ENCODE results near the gene MAST2. TPM values are rescaled to one million over a fixed set of nuclear protein-coding genes. Genes with fewer than 3 reads are reported as not detected.

MAST2 gene
- total RNA-seq, 6 experiments from 2014 or later = 27.8 to 40.7 (median 29.7) TPM

DNA sequence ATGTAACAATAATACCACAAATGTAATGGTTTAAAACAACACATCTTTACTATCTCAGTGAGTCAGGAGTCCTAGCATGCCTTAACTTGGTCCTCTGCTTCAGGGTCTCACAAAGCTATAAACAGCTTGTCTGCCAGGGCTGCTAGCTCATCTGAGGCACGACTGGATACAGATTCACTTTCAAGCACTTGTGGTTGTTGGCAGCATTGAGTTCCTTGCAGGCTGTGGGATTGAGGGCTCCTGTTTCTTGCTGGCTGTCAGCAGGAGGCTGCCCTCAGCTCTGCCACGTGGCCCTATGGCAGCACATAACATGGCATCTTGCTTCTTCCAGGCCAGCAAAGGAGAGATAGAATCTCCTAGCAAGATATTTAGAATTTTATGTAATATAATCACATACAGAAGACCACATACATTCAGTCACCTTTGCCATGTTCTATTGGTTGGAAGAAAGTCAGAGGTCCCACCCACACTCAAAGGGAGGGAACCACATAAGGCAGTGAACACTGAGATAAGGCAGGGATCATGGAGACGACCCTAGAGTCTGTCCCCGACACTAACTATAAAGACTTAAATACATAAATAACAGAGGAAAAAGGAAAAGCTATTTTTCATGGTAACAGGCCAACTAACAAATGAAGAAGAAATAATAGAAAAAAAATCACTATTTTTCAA is 34.0 kb upstream of the MAST2 start:
- Mint-ChIP-seq H3K4me1 (ENCODE audit: low read depth) (peaks cover 26% of the 10 kb centered on the region), H3K9me3 (no peaks in the 10 kb centered on the region), H3K36me3 (ENCODE audit: low read depth) (no peaks in the 10 kb centered on the region), H3K27ac (peak overlapping the region; percentile 82), H3K4me3 (peak overlapping the region; percentile 13; the same call in 1 of the 2 replicates), H3K27me3 (ENCODE audit: insufficient read depth) (peaks cover 2% of the 10 kb centered on the region; the same call in 1 of the 2 replicates)
- DNase-seq = peak; percentile 84
- TF ChIP-seq, protein P1, sequence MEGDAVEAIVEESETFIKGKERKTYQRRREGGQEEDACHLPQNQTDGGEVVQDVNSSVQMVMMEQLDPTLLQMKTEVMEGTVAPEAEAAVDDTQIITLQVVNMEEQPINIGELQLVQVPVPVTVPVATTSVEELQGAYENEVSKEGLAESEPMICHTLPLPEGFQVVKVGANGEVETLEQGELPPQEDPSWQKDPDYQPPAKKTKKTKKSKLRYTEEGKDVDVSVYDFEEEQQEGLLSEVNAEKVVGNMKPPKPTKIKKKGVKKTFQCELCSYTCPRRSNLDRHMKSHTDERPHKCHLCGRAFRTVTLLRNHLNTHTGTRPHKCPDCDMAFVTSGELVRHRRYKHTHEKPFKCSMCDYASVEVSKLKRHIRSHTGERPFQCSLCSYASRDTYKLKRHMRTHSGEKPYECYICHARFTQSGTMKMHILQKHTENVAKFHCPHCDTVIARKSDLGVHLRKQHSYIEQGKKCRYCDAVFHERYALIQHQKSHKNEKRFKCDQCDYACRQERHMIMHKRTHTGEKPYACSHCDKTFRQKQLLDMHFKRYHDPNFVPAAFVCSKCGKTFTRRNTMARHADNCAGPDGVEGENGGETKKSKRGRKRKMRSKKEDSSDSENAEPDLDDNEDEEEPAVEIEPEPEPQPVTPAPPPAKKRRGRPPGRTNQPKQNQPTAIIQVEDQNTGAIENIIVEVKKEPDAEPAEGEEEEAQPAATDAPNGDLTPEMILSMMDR (IDR thresholded peaks at IDR 0.05) = no peak

GRCh38 chr1:45772971-45773370 is 30.4 kb upstream of the MAST2 start:
- Mint-ChIP-seq H3K4me3 (no peak overlapping the region), H3K9me3 (no peaks in the 10 kb centered on the region), H3K36me3 (ENCODE audit: low read depth) (no peaks in the 10 kb centered on the region), H3K4me1 (ENCODE audit: low read depth) (peaks cover 17% of the 10 kb centered on the region), H3K27me3 (ENCODE audit: insufficient read depth) (peaks cover 3% of the 10 kb centered on the region), H3K27ac (no peak overlapping the region)
- no peak for DNase-seq
- TF ChIP-seq, protein P1 (IDR thresholded peaks at IDR 0.05) = no peak

GRCh38 chr1:45775794-45776193 is 27.6 kb upstream of the MAST2 start:
- Mint-ChIP-seq H3K36me3 (ENCODE audit: low read depth) (no peaks in the 10 kb centered on the region), H3K4me3 (no peak overlapping the region), H3K4me1 (ENCODE audit: low read depth) (no peaks in the 10 kb centered on the region), H3K27me3 (ENCODE audit: insufficient read depth) (peaks cover 13% of the 10 kb centered on the region), H3K9me3 (no peaks in the 10 kb centered on the region), H3K27ac (no peak overlapping the region)
- TF ChIP-seq, protein P1 (IDR thresholded peaks at IDR 0.05) = no peak
- DNase-seq = no peak

DNA sequence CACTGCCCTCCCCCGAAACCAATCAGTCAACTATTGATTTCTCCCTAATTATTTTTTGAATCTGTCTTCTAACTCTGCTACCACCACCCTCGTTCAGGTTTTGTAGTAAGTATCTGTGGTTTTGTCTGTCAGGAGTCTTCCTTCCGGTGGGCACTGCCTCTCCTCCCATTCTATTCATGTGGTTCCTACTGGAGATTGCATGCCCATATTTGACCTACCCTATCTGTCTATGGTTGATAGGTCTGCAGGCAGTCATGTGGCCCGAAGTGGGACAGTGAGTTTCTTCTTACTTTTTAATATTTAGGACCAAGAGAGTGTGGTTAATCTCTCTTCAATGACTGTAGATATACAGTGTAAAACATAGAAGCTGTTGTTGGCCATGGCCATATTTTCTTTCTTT is 17.8 kb upstream of the MAST2 start:
- H3K27ac Mint-ChIP-seq = no peak overlapping the region
- H3K9me3 Mint-ChIP-seq = no peaks in the 10 kb centered on the region
- H3K4me1 Mint-ChIP-seq (ENCODE audit: low read depth) = no peaks in the 10 kb centered on the region

GRCh38 chr1:45787905-45788304 is 15.5 kb upstream of the MAST2 start:
- no peak overlapping the region for H3K27ac Mint-ChIP-seq
- H3K4me1 Mint-ChIP-seq (ENCODE audit: low read depth) = no peaks in the 10 kb centered on the region
- no peaks in the 10 kb centered on the region for H3K36me3 Mint-ChIP-seq (ENCODE audit: low read depth)
- H3K9me3 Mint-ChIP-seq = no peaks in the 10 kb centered on the region
- TF ChIP-seq, protein P1 (IDR thresholded peaks at IDR 0.05) = no peak
- H3K4me3 Mint-ChIP-seq = no peak overlapping the region
- no peak for DNase-seq
- peaks cover 7% of the 10 kb centered on the region; the same call in 1 of the 2 replicates for H3K27me3 Mint-ChIP-seq (ENCODE audit: insufficient read depth)

More for the DNA sequence above, 17.8 kb upstream of the MAST2 start:
- TF ChIP-seq, protein P1 (IDR thresholded peaks at IDR 0.05) = no peak
- H3K4me3 Mint-ChIP-seq = no peak overlapping the region
- DNase-seq = no peak
- H3K27me3 Mint-ChIP-seq (ENCODE audit: insufficient read depth) = peaks cover 14% of the 10 kb centered on the region
- no peaks in the 10 kb centered on the region for H3K36me3 Mint-ChIP-seq (ENCODE audit: low read depth)

Measured in HFFc6 (cell line).